ENCODE results near the gene LRP8. TPM values are rescaled to one million over a fixed set of nuclear protein-coding genes. Genes with fewer than 3 reads are reported as not detected.

The LRP8 gene
- total RNA-seq, 1 donor from 2014 or later = 4.4 TPM

- H3K4me1 Mint-ChIP-seq (ENCODE audit: unreplicated experiment) = peaks cover 14% of the 10 kb centered on the region
- no peak overlapping the region for H3K27ac Mint-ChIP-seq (ENCODE audit: unreplicated experiment)
- no peak overlapping the region for H3K4me3 Mint-ChIP-seq (ENCODE audit: unreplicated experiment)
- no peak for TF ChIP-seq CTCF (IDR thresholded peaks at IDR 0.05)
- DNase-seq (ENCODE audit: extremely low spot score, unreplicated experiment) = no peak
- no peaks in the 10 kb centered on the region for H3K27me3 Mint-ChIP-seq (ENCODE audit: unreplicated experiment)
- H3K9me3 Mint-ChIP-seq (ENCODE audit: unreplicated experiment) = no peaks in the 10 kb centered on the region
- H3K36me3 Mint-ChIP-seq (ENCODE audit: unreplicated experiment) = no peaks in the 10 kb centered on the region
Observed at GRCh38 chr1:53288790-53289429, 39.0 kb downstream of the LRP8 start.

GRCh38 chr1:53288002-53288789 is 39.7 kb downstream of the LRP8 start:
- TF ChIP-seq CTCF (IDR thresholded peaks at IDR 0.05) = no peak
- H3K36me3 Mint-ChIP-seq (ENCODE audit: unreplicated experiment) = no peaks in the 10 kb centered on the region
- H3K4me3 Mint-ChIP-seq (ENCODE audit: unreplicated experiment) = no peak overlapping the region
- DNase-seq (ENCODE audit: extremely low spot score, unreplicated experiment) = no peak
- no peak overlapping the region for H3K27ac Mint-ChIP-seq (ENCODE audit: unreplicated experiment)
- H3K27me3 Mint-ChIP-seq (ENCODE audit: unreplicated experiment) = no peaks in the 10 kb centered on the region
- H3K4me1 Mint-ChIP-seq (ENCODE audit: unreplicated experiment) = peaks cover 9% of the 10 kb centered on the region
- H3K9me3 Mint-ChIP-seq (ENCODE audit: unreplicated experiment) = no peaks in the 10 kb centered on the region

DNA sequence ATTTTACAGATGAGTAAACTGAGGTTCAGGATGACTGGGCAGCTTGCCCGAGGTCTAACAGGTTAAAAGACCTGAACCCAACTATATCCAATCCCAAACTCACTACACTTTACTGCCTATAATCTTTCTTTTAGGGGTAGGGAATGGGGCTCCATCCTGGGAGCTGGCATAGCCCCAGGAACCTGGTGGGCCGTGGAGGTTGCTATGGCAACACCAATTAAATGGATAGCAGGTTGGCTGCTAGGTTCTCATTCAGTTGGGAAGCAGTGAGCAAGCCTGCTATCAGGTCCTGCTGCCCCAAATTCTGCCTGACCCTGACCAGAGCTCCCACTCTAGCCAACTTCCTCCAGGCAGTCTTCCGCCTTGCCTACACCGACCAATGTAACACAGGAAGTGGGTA is 40.9 kb downstream of the LRP8 start:
- TF ChIP-seq CTCF (IDR thresholded peaks at IDR 0.05) = no peak
- no peaks in the 10 kb centered on the region for H3K27me3 Mint-ChIP-seq (ENCODE audit: unreplicated experiment)
- no peak overlapping the region for H3K4me3 Mint-ChIP-seq (ENCODE audit: unreplicated experiment)
- H3K27ac Mint-ChIP-seq (ENCODE audit: unreplicated experiment) = no peak overlapping the region
- H3K4me1 Mint-ChIP-seq (ENCODE audit: unreplicated experiment) = no peaks in the 10 kb centered on the region
- H3K9me3 Mint-ChIP-seq (ENCODE audit: unreplicated experiment) = no peaks in the 10 kb centered on the region
- DNase-seq (ENCODE audit: extremely low spot score, unreplicated experiment) = no peak
- no peaks in the 10 kb centered on the region for H3K36me3 Mint-ChIP-seq (ENCODE audit: unreplicated experiment)

GRCh38 chr1:53285969-53286760 is 41.7 kb downstream of the LRP8 start:
- Mint-ChIP-seq H3K4me3 (ENCODE audit: unreplicated experiment) (no peak overlapping the region), H3K27me3 (ENCODE audit: unreplicated experiment) (no peaks in the 10 kb centered on the region), H3K4me1 (ENCODE audit: unreplicated experiment) (no peaks in the 10 kb centered on the region), H3K36me3 (ENCODE audit: unreplicated experiment) (no peaks in the 10 kb centered on the region), H3K9me3 (ENCODE audit: unreplicated experiment) (no peaks in the 10 kb centered on the region), H3K27ac (ENCODE audit: unreplicated experiment) (no peak overlapping the region)
- DNase-seq (ENCODE audit: extremely low spot score, unreplicated experiment) = no peak
- TF ChIP-seq CTCF (IDR thresholded peaks at IDR 0.05) = no peak

DNA sequence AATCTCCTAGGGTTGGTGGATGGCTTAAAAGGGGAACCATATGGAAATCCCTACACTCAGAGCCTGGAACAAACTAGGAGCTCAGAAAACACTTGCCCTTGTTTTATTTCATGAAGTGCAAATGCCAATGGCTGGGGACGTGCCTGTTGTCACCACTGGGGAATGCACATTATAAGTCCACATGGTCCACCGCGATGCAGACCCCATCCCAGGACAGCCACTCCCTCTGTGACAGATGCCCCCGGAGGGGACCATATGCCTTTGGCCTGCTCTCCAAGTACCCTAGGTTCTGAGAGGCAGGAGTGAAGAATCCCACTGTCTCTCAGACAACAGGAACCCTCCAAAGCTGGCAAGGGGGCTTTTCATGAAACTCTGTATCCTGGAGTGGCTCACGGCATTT is 42.3 kb downstream of the LRP8 start:
- no peak for TF ChIP-seq CTCF (IDR thresholded peaks at IDR 0.05)
- H3K27me3 Mint-ChIP-seq (ENCODE audit: unreplicated experiment) = no peaks in the 10 kb centered on the region

More for the DNA sequence above, 42.3 kb downstream of the LRP8 start:
- DNase-seq (ENCODE audit: extremely low spot score, unreplicated experiment) = no peak
- H3K4me1 Mint-ChIP-seq (ENCODE audit: unreplicated experiment) = no peaks in the 10 kb centered on the region
- no peaks in the 10 kb centered on the region for H3K9me3 Mint-ChIP-seq (ENCODE audit: unreplicated experiment)
- no peaks in the 10 kb centered on the region for H3K36me3 Mint-ChIP-seq (ENCODE audit: unreplicated experiment)
- H3K27ac Mint-ChIP-seq (ENCODE audit: unreplicated experiment) = no peak overlapping the region
- no peak overlapping the region for H3K4me3 Mint-ChIP-seq (ENCODE audit: unreplicated experiment)

All from osteocyte (in vitro differentiated cells).